H1 (cell line): ENCODE measurements around the gene ARAP3. TPM values are rescaled to one million over a fixed set of nuclear protein-coding genes. Genes with fewer than 3 reads are reported as not detected.

Experiments
- BACH1 ChIP-seq: IDR thresholded peaks from 2 replicates; pipeline ENCODE4 v1.6.1; 2012; ENCODE audit warnings: low read length, improper control_type of control experiment
- BRCA1 ChIP-seq: IDR thresholded peaks from 2 replicates; pipeline ENCODE4 v1.6.1; 2012; ENCODE audit warnings: low read depth, low read length, improper control_type of control experiment
- CHD2 ChIP-seq: IDR thresholded peaks from 2 replicates; pipeline ENCODE4 v1.6.1; 2012; ENCODE audit warnings: low read length, improper control_type of control experiment
- EP300 ChIP-seq, 2 experiments: IDR thresholded peaks; 1 replicate in 1 of 2; 2 replicates in 1 of 2; pipeline ENCODE4 v1.6.1; 2011 to 2012; ENCODE audit warnings: low read depth in 2 of 2, low read length in 2 of 2, mild to moderate bottlenecking in 2 of 2, borderline replicate concordance in 1 of 2, inconsistent platforms in 1 of 2, moderate library complexity in 1 of 2
- EZH2 ChIP-seq: fragments of 200-600 bp; sonication (generic); IDR thresholded peaks from 2 replicates; pipeline ENCODE4 v1.7.1; 2012; ENCODE audit warnings: low read depth, mild to moderate bottlenecking, moderate library complexity, low read length, inconsistent platforms; ENCODE audit not compliant: severe bottlenecking
- GTF2F1 ChIP-seq: IDR thresholded peaks from 2 replicates; pipeline ENCODE4 v1.6.1; 2012; ENCODE audit warnings: low read depth, low read length, improper control_type of control experiment, borderline replicate concordance
- HDAC2 ChIP-seq, 2 experiments: fragments of 300-600 bp in 1 of 2; sonication (generic) in 1 of 2; IDR thresholded peaks; 2 replicates each; pipeline ENCODE4 v1.6.1; 2011 to 2012; ENCODE audit warnings: low read depth in 2 of 2, low read length in 2 of 2, mild to moderate bottlenecking in 2 of 2, moderate library complexity in 2 of 2, borderline replicate concordance in 1 of 2, inconsistent platforms in 1 of 2
- HDAC6 ChIP-seq: IDR thresholded peaks from one replicate; pipeline ENCODE4 v1.7.1; 2012; ENCODE audit warnings: low read depth, mild to moderate bottlenecking, inconsistent platforms, low read length, moderate library complexity
- JUN ChIP-seq: IDR thresholded peaks from 2 replicates; pipeline ENCODE4 v1.6.1; 2011; ENCODE audit warnings: low read depth, mild to moderate bottlenecking, improper control_type of control experiment, low read length
- KDM1A ChIP-seq: fragments of 200-600, 300-600 bp; sonication (generic); IDR thresholded peaks from 2 replicates; pipeline ENCODE4 v1.7.1; 2016; ENCODE audit warnings: mild to moderate bottlenecking, low read length, borderline replicate concordance
- KDM5A ChIP-seq: fragments of 200-600 bp; IDR thresholded peaks from 2 replicates; pipeline ENCODE4 v1.7.1; 2012; ENCODE audit warnings: mild to moderate bottlenecking, low read length, inconsistent platforms, mixed read lengths
- NANOG ChIP-seq: IDR thresholded peaks from 2 replicates; pipeline ENCODE4 v1.6.1; 2011; ENCODE audit warnings: low read length, low read depth, mild to moderate bottlenecking, inconsistent platforms; ENCODE audit not compliant: insufficient read depth, poor library complexity, severe bottlenecking
- POLR2A ChIP-seq, 2 experiments: IDR thresholded peaks; 1 replicate in 1 of 2; 2 replicates in 1 of 2; pipeline ENCODE4 v1.6.1; 2011; ENCODE audit warnings: low read depth in 2 of 2, low read length in 2 of 2, mild to moderate bottlenecking in 2 of 2; ENCODE audit errors: control extremely low read depth in 1 of 2
- RAD21 ChIP-seq, 2 experiments: IDR thresholded peaks in 1 of 2; conservative IDR thresholded peaks in 1 of 2; 2 replicates each; pipeline ENCODE4 v1.6.1; 2011; ENCODE audit warnings: low read depth in 2 of 2, low read length in 2 of 2, improper control_type of control experiment in 1 of 2, inconsistent platforms in 1 of 2, mild to moderate bottlenecking in 1 of 2, moderate library complexity in 1 of 2
- RBBP5 ChIP-seq: IDR thresholded peaks from 2 replicates; pipeline ENCODE4 v1.7.1; 2012; ENCODE audit warnings: low read depth, mild to moderate bottlenecking, inconsistent platforms, low read length, moderate library complexity, borderline replicate concordance
- RXRA ChIP-seq: IDR thresholded peaks from 2 replicates; pipeline ENCODE4 v1.6.1; 2011; ENCODE audit warnings: low read depth, mild to moderate bottlenecking, low read length, moderate library complexity; ENCODE audit not compliant: insufficient read depth
- SAP30 ChIP-seq: fragments of 300-600 bp; sonication (generic); IDR thresholded peaks from 2 replicates; pipeline ENCODE4 v1.7.1; 2012; ENCODE audit warnings: low read length, moderate library complexity, mild to moderate bottlenecking, inconsistent platforms; ENCODE audit not compliant: insufficient read depth, insufficient replicate concordance
- SP1 ChIP-seq: IDR thresholded peaks from 2 replicates; pipeline ENCODE4 v1.6.1; 2011; ENCODE audit warnings: low read depth, low read length
- TAF1 ChIP-seq: IDR thresholded peaks from 2 replicates; pipeline ENCODE4 v1.6.1; 2011; ENCODE audit warnings: mild to moderate bottlenecking, low read depth, low read length
- TEAD4 ChIP-seq: IDR thresholded peaks from 2 replicates; pipeline ENCODE4 v1.6.1; 2012; ENCODE audit warnings: low read depth, low read length, inconsistent platforms, mixed read lengths
- ZNF274 ChIP-seq: IDR thresholded peaks from 2 replicates; pipeline ENCODE4 v1.7.0; 2012; ENCODE audit warnings: low read length, borderline replicate concordance; ENCODE audit errors: extremely low read depth
- polyA plus RNA-seq, 7 experiments: library from polyadenylated mRNA; depleted of rRNA in 3 of 7; stranded (reverse) in 5 of 7; unstranded in 2 of 7; fragments of >200 nt in 5 of 7; fragments of 200-250 nt in 2 of 7; gene quantifications; 1 replicate in 5 of 7; 2 replicates in 1 of 7; 4 replicates in 1 of 7; pipeline versions ENCODE4 v1.2.1 to v1.2.3, GENCODE V29; 2011 to 2013; ENCODE audit warnings: missing spikeins in 2 of 7, mixed read lengths in 2 of 7
- total RNA-seq: library from RNA; stranded (reverse); fragmentation: NEBNext Ultra II Directional; extraction: Animal tissue kit (Norgen Biotek cat#: 25700); gene quantifications from 2 replicates; pipeline ENCODE4 v1.2.1, GENCODE V29; 2021
- TF ChIP-seq, protein P1 (sequence below): IDR thresholded peaks from 2 replicates; pipeline ENCODE4 v1.6.1; 2012; ENCODE audit warnings: inconsistent platforms
- TF ChIP-seq, protein P2 (sequence below): IDR thresholded peaks from 2 replicates; pipeline ENCODE4 v1.6.1; 2012; ENCODE audit warnings: inconsistent platforms

ARAP3 gene
- total and polyA plus RNA-seq, 2 of the 8 experiments (the other 6 are each of a cell fraction or from before 2014, with no cell fraction given) = 14.4 to 48.6 TPM

DNA sequence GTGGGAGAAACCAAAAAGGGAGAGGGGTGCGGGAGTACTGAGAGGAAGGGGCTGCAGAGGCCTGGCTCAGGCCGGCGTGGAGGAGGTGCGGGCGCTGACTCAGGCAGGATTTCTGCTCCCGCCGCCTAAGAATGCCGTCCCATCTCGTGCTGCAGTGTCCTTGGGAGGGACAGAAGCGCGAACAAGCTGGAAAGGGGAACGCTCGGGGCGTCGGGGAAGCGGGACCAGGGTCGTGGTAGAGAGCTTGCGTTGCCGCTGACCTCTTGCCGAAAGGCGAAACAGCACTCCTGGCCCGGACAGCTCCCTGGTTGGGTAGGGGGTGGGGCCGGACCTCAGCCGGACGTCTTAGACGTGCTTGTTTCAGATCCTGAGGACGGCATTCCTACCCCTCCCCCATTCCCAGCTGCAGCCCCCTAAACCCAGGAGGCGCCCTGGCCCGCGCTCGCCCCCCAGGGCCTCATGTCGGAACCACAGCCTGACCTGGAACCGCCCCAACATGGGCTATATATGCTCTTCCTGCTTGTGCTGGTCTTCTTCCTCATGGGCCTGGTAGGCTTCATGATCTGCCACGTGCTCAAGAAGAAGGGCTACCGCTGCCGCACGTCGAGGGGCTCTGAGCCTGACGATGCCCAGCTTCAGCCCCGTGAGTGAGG is 44.1 kb downstream of the ARAP3 start (continued):
- no peak for TF ChIP-seq RXRA
- peak; percentile 98 for TF ChIP-seq SAP30
- TF ChIP-seq EZH2 = no peak
- TF ChIP-seq KDM1A = no peak
- no peak for TF ChIP-seq HDAC6
- peak in 1 of 2 experiments; percentile 58; a peak in 1 of 3 replicates for TF ChIP-seq POLR2A (IDR thresholded peaks at IDR 0.05; ENCODE audit: control extremely low read depth in 1 of 2, low read depth in 2 of 2, low read length in 2 of 2)
- no peak for TF ChIP-seq BRCA1
- TF ChIP-seq BACH1 = no peak
- TF ChIP-seq, protein P1, sequence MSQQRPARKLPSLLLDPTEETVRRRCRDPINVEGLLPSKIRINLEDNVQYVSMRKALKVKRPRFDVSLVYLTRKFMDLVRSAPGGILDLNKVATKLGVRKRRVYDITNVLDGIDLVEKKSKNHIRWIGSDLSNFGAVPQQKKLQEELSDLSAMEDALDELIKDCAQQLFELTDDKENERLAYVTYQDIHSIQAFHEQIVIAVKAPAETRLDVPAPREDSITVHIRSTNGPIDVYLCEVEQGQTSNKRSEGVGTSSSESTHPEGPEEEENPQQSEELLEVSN = peak; percentile 93
- TF ChIP-seq EP300 (IDR thresholded peaks at IDR 0.05; ENCODE audit: borderline replicate concordance in 1 of 2, low read depth in 2 of 2, low read length in 2 of 2) = no peak
- TF ChIP-seq, protein P2, sequence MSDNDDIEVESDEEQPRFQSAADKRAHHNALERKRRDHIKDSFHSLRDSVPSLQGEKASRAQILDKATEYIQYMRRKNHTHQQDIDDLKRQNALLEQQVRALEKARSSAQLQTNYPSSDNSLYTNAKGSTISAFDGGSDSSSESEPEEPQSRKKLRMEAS = peak; percentile 94
- no peak for TF ChIP-seq GTF2F1
- TF ChIP-seq SP1 = peak; percentile 86
- TF ChIP-seq TEAD4 = peak; percentile 88
- TF ChIP-seq HDAC2 (IDR thresholded peaks at IDR 0.05; ENCODE audit: borderline replicate concordance in 1 of 2, low read depth in 2 of 2, low read length in 2 of 2) = peak in 1 of 2 experiments; percentile 68; a peak in 2 of 4 replicates
- TF ChIP-seq NANOG = no peak
- TF ChIP-seq TAF1 = 0 out of 2 replicates have a peak, but pooled peaks have one; percentile 38
- no peak; the same call in 1 of the 2 replicates for TF ChIP-seq KDM5A
- TF ChIP-seq CHD2 = peak; percentile 42; the same call in 1 of the 2 replicates
- TF ChIP-seq JUN = no peak
- TF ChIP-seq ZNF274 = no peak
- peak; percentile 49 to 56 for TF ChIP-seq RAD21 (IDR thresholded peaks at IDR 0.05 in 1 of 2, conservative IDR thresholded peaks at IDR 0.05 in 1 of 2; ENCODE audit: low read depth in 2 of 2, low read length in 2 of 2)
- peak; percentile 89; the same call in 1 of the 2 replicates for TF ChIP-seq RBBP5
